Neural cell (in vitro differentiated cells): ENCODE measurements around the gene ADAP1. TPM values are rescaled to one million over a fixed set of nuclear protein-coding genes. Genes with fewer than 3 reads are reported as not detected.

Source experiments
- H2AFZ ChIP-seq: fragments of 200-600, 300-800 bp; sonication (generic), shearing (Covaris generic); 2 replicates; pipeline ENCODE4 v1.6.0; 2014; ENCODE audit warnings: low read depth, mild to moderate bottlenecking, antibody characterized with exemption, low read length, moderate library complexity
- H3F3A ChIP-seq: fragments of 200-600 bp; shearing (Covaris generic); 2 replicates; pipeline ENCODE4 v1.6.1; 2016; ENCODE audit warnings: mild to moderate bottlenecking, moderate library complexity, mixed read lengths, antibody characterized with exemption, low read length; ENCODE audit not compliant: insufficient read depth, poor library complexity, severe bottlenecking
- H3K27ac ChIP-seq: fragments of 200-600, 300-800 bp; sonication (generic), shearing (Covaris generic); 2 replicates; pipeline ENCODE4 v1.5.1; 2014; ENCODE audit warnings: mild to moderate bottlenecking, low read length, moderate library complexity
- H3K27me3 ChIP-seq: fragments of 300-800, 200-600 bp; sonication (generic), shearing (Covaris generic); 2 replicates; pipeline ENCODE4 v1.6.0; 2014; ENCODE audit warnings: mild to moderate bottlenecking, low read depth, low read length, moderate library complexity; ENCODE audit not compliant: insufficient read depth
- H3K36me3 ChIP-seq: fragments of 300-800, 200-600 bp; sonication (generic), shearing (Covaris generic); 2 replicates; pipeline ENCODE4 v1.5.1; 2014; ENCODE audit warnings: mild to moderate bottlenecking, antibody characterized with exemption, low read length, moderate library complexity; ENCODE audit not compliant: insufficient read depth
- H3K4me2 ChIP-seq: fragments of 300-800, 200-600 bp; sonication (generic), shearing (Covaris generic); 2 replicates; pipeline ENCODE4 v1.6.0; 2014; ENCODE audit warnings: mild to moderate bottlenecking, low read length
- H3K4me3 ChIP-seq: fragments of 300-800, 200-600 bp; sonication (generic), shearing (Covaris generic); 2 replicates; pipeline ENCODE4 v1.5.1; 2014; ENCODE audit warnings: mild to moderate bottlenecking, low read length, moderate library complexity
- H3K79me2 ChIP-seq: fragments of 200-600 bp; shearing (Covaris generic); replicated peaks from 2 replicates; pipeline ENCODE4 v1.6.0; 2014; ENCODE audit warnings: mild to moderate bottlenecking, low read length, moderate library complexity; ENCODE audit not compliant: insufficient read depth
- H3K9ac ChIP-seq: fragments of 300-800, 200-600 bp; sonication (generic), shearing (Covaris generic); 2 replicates; pipeline ENCODE4 v1.6.1; 2016; ENCODE audit warnings: mild to moderate bottlenecking, low read length, mixed read lengths
- H3K9me2 ChIP-seq: fragments of 200-600 bp; shearing (Covaris generic); 2 replicates; pipeline ENCODE4 v1.6.1; 2016; ENCODE audit warnings: mild to moderate bottlenecking, low read length, mixed read lengths; ENCODE audit not compliant: insufficient read depth
- H3K9me3 ChIP-seq: fragments of 200-600, 300-800 bp; sonication (generic), shearing (Covaris generic); 2 replicates; pipeline ENCODE4 v1.6.1; 2016; ENCODE audit warnings: mild to moderate bottlenecking, mixed run types, low read length, moderate library complexity, mixed read lengths
- H4K20me1 ChIP-seq: fragments of 200-600 bp; shearing (Covaris generic); 2 replicates; pipeline ENCODE4 v1.6.1; 2016; ENCODE audit warnings: mild to moderate bottlenecking, mixed run types; ENCODE audit not compliant: insufficient read depth
- EP300 ChIP-seq: fragments of 450-650 bp; conservative IDR thresholded peaks from 2 replicates; pipeline ENCODE4 v1.6.1; 2014; ENCODE audit warnings: antibody characterized with exemption, mild to moderate bottlenecking, moderate library complexity; ENCODE audit not compliant: poor library complexity, severe bottlenecking
- EZH2 ChIP-seq: fragments of 200-600, 300-800 bp; shearing (Covaris generic), sonication (generic); IDR thresholded peaks from 2 replicates; pipeline ENCODE4 v1.6.1; 2014; ENCODE audit warnings: antibody characterized with exemption, low read length, borderline replicate concordance, mild to moderate bottlenecking; ENCODE audit not compliant: insufficient read depth, poor library complexity, severe bottlenecking
- MXI1 ChIP-seq: fragments of 450-650 bp; conservative IDR thresholded peaks from 2 replicates; pipeline ENCODE4 v1.6.1; 2014; ENCODE audit warnings: antibody characterized with exemption, mild to moderate bottlenecking; ENCODE audit not compliant: poor library complexity, severe bottlenecking
- POLR2AphosphoS5 ChIP-seq: IDR thresholded peaks from 2 replicates; pipeline ENCODE4 v1.6.1; 2012
- RAD21 ChIP-seq: fragments of 450-650 bp; conservative IDR thresholded peaks from 2 replicates; pipeline ENCODE4 v1.6.1; 2014; ENCODE audit warnings: antibody characterized with exemption, mild to moderate bottlenecking, moderate library complexity
- SMC3 ChIP-seq: fragments of 450-650 bp; conservative IDR thresholded peaks from 2 replicates; pipeline ENCODE4 v1.6.1; 2014; ENCODE audit warnings: antibody characterized with exemption, mild to moderate bottlenecking, moderate library complexity; ENCODE audit not compliant: poor library complexity
- TAF1 ChIP-seq: IDR thresholded peaks from 2 replicates; pipeline ENCODE4 v1.6.1; 2012; ENCODE audit warnings: low read depth
- polyA plus RNA-seq: library from polyadenylated mRNA; depleted of rRNA; stranded (reverse); fragments of >200 nt; gene quantifications from 2 replicates; pipeline ENCODE4 v1.2.3, GENCODE V29; 2014
- TF ChIP-seq, protein P1 (sequence below): IDR thresholded peaks from 2 replicates; pipeline ENCODE4 v1.6.1; 2012; ENCODE audit warnings: borderline replicate concordance
- TF ChIP-seq, protein P2 (sequence below): fragments of 450-650 bp; IDR thresholded peaks from 2 replicates; pipeline ENCODE4 v1.5.1; 2014; ENCODE audit warnings: antibody characterized with exemption, mild to moderate bottlenecking, moderate library complexity; ENCODE audit not compliant: poor library complexity, severe bottlenecking

Gene ADAP1
- polyA plus RNA-seq, 1 donor from 2014 or later: 76.8 TPM

DNA sequence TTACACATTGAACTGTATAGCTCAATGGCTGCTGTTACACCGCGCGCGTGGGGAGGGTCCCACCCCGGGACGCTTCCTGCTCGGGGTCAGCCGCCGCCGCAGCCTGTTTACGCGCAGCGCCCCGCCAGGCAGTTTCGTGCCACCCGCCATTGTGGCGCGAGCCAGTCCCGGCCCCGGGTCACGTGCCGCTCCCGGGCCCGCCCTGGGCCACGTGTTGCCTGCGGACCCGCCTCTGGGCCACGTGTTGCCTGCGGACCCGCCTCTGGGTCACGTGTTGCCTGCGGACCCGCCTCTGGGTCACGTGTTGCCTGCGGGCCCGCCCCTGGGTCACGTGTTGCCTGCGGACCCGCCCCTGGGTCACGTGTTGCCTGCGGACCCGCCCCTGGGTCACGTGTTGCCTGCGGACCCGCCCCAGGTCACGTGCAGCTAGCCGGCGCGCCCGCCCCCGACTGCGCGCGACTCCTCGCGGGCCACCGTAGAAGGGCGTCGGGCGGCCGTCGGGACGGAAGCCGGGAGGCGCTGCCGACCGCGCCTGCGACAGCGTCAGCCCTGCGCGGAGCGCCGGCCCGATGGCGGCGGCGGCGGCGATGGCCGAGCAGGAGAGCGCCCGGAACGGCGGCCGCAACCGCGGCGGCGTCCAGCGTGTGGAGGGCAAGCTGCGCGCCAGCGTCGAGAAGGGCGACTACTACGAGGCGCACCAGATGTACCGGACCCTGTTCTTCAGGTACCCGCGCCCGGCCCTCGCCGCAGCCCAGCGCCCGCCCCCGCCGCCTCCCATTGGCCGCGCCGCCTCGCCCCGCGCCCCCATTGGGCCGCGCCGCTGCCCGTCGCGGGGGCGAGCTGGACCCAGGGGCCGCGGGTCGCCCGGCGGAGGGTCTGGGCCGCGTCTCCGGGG, 78.2 kb downstream of the ADAP1 start, which contains the start of gene GET4:
Gene GET4 (plus strand): TSS at position 478 of the 895 bp plus-strand sequence. CDS start 92 bp downstream, at position 570.
- H3F3A ChIP-seq: no peaks in the 10 kb centered on the region
- peak; percentile 87 for TF ChIP-seq POLR2AphosphoS5
- TF ChIP-seq, protein P1, sequence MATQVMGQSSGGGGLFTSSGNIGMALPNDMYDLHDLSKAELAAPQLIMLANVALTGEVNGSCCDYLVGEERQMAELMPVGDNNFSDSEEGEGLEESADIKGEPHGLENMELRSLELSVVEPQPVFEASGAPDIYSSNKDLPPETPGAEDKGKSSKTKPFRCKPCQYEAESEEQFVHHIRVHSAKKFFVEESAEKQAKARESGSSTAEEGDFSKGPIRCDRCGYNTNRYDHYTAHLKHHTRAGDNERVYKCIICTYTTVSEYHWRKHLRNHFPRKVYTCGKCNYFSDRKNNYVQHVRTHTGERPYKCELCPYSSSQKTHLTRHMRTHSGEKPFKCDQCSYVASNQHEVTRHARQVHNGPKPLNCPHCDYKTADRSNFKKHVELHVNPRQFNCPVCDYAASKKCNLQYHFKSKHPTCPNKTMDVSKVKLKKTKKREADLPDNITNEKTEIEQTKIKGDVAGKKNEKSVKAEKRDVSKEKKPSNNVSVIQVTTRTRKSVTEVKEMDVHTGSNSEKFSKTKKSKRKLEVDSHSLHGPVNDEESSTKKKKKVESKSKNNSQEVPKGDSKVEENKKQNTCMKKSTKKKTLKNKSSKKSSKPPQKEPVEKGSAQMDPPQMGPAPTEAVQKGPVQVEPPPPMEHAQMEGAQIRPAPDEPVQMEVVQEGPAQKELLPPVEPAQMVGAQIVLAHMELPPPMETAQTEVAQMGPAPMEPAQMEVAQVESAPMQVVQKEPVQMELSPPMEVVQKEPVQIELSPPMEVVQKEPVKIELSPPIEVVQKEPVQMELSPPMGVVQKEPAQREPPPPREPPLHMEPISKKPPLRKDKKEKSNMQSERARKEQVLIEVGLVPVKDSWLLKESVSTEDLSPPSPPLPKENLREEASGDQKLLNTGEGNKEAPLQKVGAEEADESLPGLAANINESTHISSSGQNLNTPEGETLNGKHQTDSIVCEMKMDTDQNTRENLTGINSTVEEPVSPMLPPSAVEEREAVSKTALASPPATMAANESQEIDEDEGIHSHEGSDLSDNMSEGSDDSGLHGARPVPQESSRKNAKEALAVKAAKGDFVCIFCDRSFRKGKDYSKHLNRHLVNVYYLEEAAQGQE: no peak
- no peak for TF ChIP-seq EZH2
- peak; percentile 31 for TF ChIP-seq RAD21
- TF ChIP-seq MXI1: peak; percentile 80
- TF ChIP-seq TAF1: peak; percentile 65
- peak; percentile 14 for TF ChIP-seq SMC3
- TF ChIP-seq EP300: peak; percentile 81
- TF ChIP-seq, protein P2, sequence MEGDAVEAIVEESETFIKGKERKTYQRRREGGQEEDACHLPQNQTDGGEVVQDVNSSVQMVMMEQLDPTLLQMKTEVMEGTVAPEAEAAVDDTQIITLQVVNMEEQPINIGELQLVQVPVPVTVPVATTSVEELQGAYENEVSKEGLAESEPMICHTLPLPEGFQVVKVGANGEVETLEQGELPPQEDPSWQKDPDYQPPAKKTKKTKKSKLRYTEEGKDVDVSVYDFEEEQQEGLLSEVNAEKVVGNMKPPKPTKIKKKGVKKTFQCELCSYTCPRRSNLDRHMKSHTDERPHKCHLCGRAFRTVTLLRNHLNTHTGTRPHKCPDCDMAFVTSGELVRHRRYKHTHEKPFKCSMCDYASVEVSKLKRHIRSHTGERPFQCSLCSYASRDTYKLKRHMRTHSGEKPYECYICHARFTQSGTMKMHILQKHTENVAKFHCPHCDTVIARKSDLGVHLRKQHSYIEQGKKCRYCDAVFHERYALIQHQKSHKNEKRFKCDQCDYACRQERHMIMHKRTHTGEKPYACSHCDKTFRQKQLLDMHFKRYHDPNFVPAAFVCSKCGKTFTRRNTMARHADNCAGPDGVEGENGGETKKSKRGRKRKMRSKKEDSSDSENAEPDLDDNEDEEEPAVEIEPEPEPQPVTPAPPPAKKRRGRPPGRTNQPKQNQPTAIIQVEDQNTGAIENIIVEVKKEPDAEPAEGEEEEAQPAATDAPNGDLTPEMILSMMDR: peak; percentile 42
- H3K27ac ChIP-seq: peak within 1 kb of the TSS; percentile 80
- peak within 1 kb of the TSS; percentile 72 for H2AFZ ChIP-seq
- peak within 1 kb of the TSS; percentile 95 for H3K9ac ChIP-seq
- peaks cover 32% of the 10 kb centered on the region for H3K79me2 ChIP-seq
- H3K27me3 ChIP-seq: no peaks in the 10 kb centered on the region
- H3K4me2 ChIP-seq: no peak within 1 kb of the TSS
- no peaks in the 10 kb centered on the region for H3K9me3 ChIP-seq
- peaks cover 5% of the 10 kb centered on the region for H3K36me3 ChIP-seq
- H3K4me3 ChIP-seq: peak within 1 kb of the TSS; percentile 85
- H3K9me2 ChIP-seq: no peaks in the 10 kb centered on the region
- H4K20me1 ChIP-seq: no peaks in the 10 kb centered on the region

DNA sequence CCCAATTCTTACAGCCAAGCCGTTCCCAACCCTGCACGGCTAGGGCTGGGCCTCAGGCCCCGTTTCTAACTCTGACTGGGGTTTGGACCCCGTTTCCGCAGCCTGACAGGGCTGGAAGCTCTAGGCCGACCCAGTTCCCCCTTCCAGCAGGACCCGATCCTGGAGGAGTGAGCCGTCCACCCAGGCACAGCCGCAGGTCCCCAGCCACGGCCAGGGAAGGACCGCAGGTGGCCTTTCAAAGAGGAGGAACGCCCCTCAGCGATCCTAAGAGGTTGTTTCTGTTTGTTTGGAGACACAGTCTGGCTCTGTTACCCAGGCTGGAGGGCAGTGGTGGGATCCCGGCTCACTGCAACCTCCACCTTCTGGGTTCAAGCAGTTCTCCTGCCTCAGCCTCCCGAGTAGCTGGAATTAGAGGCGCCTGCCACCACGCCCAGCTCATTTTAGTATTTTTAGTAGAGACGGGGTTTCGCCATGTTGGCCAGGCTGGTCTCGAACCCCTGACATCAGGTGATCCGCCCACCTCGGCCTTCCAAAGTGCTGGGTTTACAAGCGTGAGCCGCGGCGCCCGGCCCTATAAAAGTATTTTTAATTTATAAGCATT, 78.9 kb downstream of the ADAP1 start:
- H3K36me3 ChIP-seq: peaks cover 5% of the 10 kb centered on the region
- H4K20me1 ChIP-seq: no peaks in the 10 kb centered on the region
- no peak overlapping the region for H2AFZ ChIP-seq
- no peak overlapping the region for H3K4me2 ChIP-seq
- H3K27me3 ChIP-seq: no peaks in the 10 kb centered on the region
- peaks cover 28% of the 10 kb centered on the region for H3K79me2 ChIP-seq
- TF ChIP-seq EP300: no peak
- TF ChIP-seq, protein P1: no peak
- no peak for TF ChIP-seq SMC3
- TF ChIP-seq MXI1: no peak
- TF ChIP-seq, protein P2: no peak
- TF ChIP-seq EZH2: no peak
- no peaks in the 10 kb centered on the region for H3K9me2 ChIP-seq
- H3K9ac ChIP-seq: no peak overlapping the region
- peak overlapping the region; percentile 85 for H3K4me3 ChIP-seq
- no peaks in the 10 kb centered on the region for H3K9me3 ChIP-seq
- no peak overlapping the region for H3K27ac ChIP-seq
- H3F3A ChIP-seq: no peaks in the 10 kb centered on the region
